ENCODE measurements around the gene ARIH1. TPM values are rescaled to one million over a fixed set of nuclear protein-coding genes. Genes with fewer than 3 reads are reported as not detected.

Gene ARIH1
- total RNA-seq, 1 experiment from 2014 or later, result 84.1 TPM

Other genes starting within 250 kb of the ARIH1 start
- gene PKM, start 243.1 kb upstream of the ARIH1 start, total RNA-seq (2014; rRNA removed; shearing (Covaris generic); ENCODE audit: low replicate concordance), result 869 and 996 TPM in 2 replicates
- gene PARP6, start 201.8 kb upstream of the ARIH1 start, total RNA-seq (2014; rRNA removed; shearing (Covaris generic); ENCODE audit: low replicate concordance), result 73.2 and 82.0 TPM in 2 replicates
- 4.4 and 4.6 TPM in 2 replicates for gene CELF6, start 154.2 kb upstream of the ARIH1 start, total RNA-seq (2014; rRNA removed; shearing (Covaris generic); ENCODE audit: low replicate concordance)
- 75.7 and 120 TPM in 2 replicates for gene HEXA, start 98.3 kb upstream of the ARIH1 start, total RNA-seq (2014; rRNA removed; shearing (Covaris generic); ENCODE audit: low replicate concordance)
- gene TMEM202, start 76.0 kb upstream of the ARIH1 start, total RNA-seq (2014; rRNA removed; shearing (Covaris generic); ENCODE audit: low replicate concordance), result not detected in 2 replicates
- not detected in 2 replicates for gene GOLGA6B, start 180.4 kb downstream of the ARIH1 start, total RNA-seq (2014; rRNA removed; shearing (Covaris generic); ENCODE audit: low replicate concordance)
- gene HIGD2B, start 211.9 kb downstream of the ARIH1 start, total RNA-seq (2014; rRNA removed; shearing (Covaris generic); ENCODE audit: low replicate concordance), result 0.51 TPM in 1 of 2 replicates, not detected in the other
- gene BBS4, start 211.9 kb downstream of the ARIH1 start, total RNA-seq (2014; rRNA removed; shearing (Covaris generic); ENCODE audit: low replicate concordance), result 17.0 and 27.9 TPM in 2 replicates

Measured in Karpas-422 (cell line).